BE2C (cell line): Measurements from ENCODE around the gene B4GALNT3.

ENCODE experiments used
- DNase-seq: peaks from one replicate; pipeline ENCODE4 v3.0.0-alpha.2; 2020
- H3K27me3 ChIP-seq: fragments of 250-450 bp; sonication (Bioruptor Pico); 2 replicates; pipeline ENCODE4 v1.5.1; 2020; ENCODE audit warnings: mild to moderate bottlenecking
- H3K36me3 ChIP-seq: fragments of 250-450 bp; sonication (Bioruptor Pico); 2 replicates; pipeline ENCODE4 v1.5.1; 2020; ENCODE audit warnings: mild to moderate bottlenecking
- H3K4me1 ChIP-seq: fragments of 250-450 bp; sonication (Bioruptor Pico); 2 replicates; pipeline ENCODE4 v1.5.1; 2020
- H3K4me3 ChIP-seq: 2 replicates; pipeline ENCODE4 v1.5.1; 2011; ENCODE audit warnings: low read depth, low read length
- H3K9me3 ChIP-seq: fragments of 250-450 bp; sonication (Bioruptor Pico); 2 replicates; pipeline ENCODE4 v1.5.1; 2020
- TF ChIP-seq, protein P1 (sequence below): IDR thresholded peaks from 2 replicates; pipeline ENCODE4 v1.5.1; 2012; ENCODE audit warnings: mild to moderate bottlenecking, low read depth, low read length

Gene B4GALNT3

GRCh38 chr12:552466-552865 lies 92.7 kb downstream of the B4GALNT3 start:
- TF ChIP-seq, protein P1, sequence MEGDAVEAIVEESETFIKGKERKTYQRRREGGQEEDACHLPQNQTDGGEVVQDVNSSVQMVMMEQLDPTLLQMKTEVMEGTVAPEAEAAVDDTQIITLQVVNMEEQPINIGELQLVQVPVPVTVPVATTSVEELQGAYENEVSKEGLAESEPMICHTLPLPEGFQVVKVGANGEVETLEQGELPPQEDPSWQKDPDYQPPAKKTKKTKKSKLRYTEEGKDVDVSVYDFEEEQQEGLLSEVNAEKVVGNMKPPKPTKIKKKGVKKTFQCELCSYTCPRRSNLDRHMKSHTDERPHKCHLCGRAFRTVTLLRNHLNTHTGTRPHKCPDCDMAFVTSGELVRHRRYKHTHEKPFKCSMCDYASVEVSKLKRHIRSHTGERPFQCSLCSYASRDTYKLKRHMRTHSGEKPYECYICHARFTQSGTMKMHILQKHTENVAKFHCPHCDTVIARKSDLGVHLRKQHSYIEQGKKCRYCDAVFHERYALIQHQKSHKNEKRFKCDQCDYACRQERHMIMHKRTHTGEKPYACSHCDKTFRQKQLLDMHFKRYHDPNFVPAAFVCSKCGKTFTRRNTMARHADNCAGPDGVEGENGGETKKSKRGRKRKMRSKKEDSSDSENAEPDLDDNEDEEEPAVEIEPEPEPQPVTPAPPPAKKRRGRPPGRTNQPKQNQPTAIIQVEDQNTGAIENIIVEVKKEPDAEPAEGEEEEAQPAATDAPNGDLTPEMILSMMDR: no peak
- H3K4me1 ChIP-seq: no peaks in the 10 kb centered on the region; the same call in 1 of the 2 replicates

DNA sequence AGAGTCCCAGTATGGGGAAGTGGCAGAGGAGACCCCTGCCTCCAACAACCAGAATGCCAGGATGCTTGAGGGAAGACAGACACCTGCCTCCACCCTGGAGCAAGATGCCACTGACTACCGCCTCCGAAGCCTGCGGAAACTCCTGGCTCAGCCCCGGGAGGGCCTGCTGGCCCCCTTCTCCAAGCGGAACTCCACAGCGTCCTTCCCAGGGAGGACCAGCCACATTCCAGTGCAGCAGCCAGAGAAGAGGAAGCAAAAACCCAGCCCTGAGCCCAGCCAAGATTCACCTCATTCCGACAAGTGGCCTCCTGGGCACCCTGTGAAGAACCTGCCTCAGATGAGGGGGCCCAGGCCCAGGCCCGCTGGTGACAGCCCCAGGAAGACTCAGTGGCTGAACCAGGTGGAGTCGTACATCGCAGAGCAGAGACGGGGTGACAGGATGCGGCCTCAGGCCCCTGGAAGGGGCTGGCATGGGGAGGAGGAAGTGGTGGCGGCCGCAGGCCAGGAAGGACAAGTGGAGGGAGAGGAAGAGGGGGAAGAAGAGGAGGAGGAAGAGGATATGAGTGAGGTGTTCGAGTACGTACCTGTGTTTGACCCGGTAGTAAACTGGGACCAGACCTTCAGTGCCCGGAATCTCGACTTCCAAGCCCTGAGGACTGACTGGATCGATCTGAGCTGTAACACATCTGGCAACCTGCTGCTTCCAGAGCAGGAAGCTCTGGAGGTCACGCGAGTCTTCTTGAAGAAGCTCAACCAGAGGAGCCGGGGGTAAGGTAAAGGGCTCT lies 93.7 kb downstream of the B4GALNT3 start:
- no peaks in the 10 kb centered on the region; the same call in 1 of the 2 replicates for H3K4me1 ChIP-seq
- H3K4me3 ChIP-seq: no peak overlapping the region
- TF ChIP-seq, protein P1: no peak
- no peaks in the 10 kb centered on the region for H3K27me3 ChIP-seq
- no peaks in the 10 kb centered on the region for H3K36me3 ChIP-seq
- no peaks in the 10 kb centered on the region for H3K9me3 ChIP-seq
- DNase-seq: no peak

More at GRCh38 chr12:552466-552865, 92.7 kb downstream of the B4GALNT3 start:
- Histone ChIP-seq H3K4me3 (no peak overlapping the region), H3K9me3 (no peaks in the 10 kb centered on the region), H3K27me3 (no peaks in the 10 kb centered on the region), H3K36me3 (no peaks in the 10 kb centered on the region)
- no peak for DNase-seq

GRCh38 chr12:554001-554285 lies 94.2 kb downstream of the B4GALNT3 start:
- Histone ChIP-seq H3K4me1 (no peaks in the 10 kb centered on the region; the same call in 1 of the 2 replicates), H3K4me3 (no peak overlapping the region), H3K27me3 (no peaks in the 10 kb centered on the region), H3K9me3 (no peaks in the 10 kb centered on the region), H3K36me3 (no peaks in the 10 kb centered on the region)
- no peak for DNase-seq
- TF ChIP-seq, protein P1: no peak

DNA sequence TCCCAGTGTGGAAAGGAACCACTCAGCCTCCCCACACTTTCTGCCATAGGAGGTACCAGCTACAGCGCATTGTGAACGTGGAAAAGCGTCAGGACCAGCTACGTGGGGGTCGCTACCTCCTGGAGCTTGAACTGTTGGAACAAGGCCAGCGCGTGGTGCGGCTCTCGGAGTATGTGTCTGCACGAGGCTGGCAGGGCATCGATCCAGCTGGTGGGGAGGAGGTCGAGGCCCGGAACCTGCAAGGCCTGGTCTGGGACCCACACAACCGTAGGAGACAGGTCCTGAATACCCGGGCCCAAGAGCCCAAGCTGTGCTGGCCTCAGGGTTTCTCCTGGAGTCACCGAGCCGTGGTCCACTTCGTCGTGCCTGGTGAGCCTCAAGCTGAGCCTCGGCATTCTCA lies 96.8 kb downstream of the B4GALNT3 start:
- Histone ChIP-seq H3K36me3 (no peaks in the 10 kb centered on the region), H3K9me3 (no peaks in the 10 kb centered on the region), H3K27me3 (no peaks in the 10 kb centered on the region), H3K4me1 (no peaks in the 10 kb centered on the region; the same call in 1 of the 2 replicates), H3K4me3 (no peak overlapping the region)
- TF ChIP-seq, protein P1: no peak
- DNase-seq: no peak

- no peak overlapping the region for H3K4me3 ChIP-seq
- no peaks in the 10 kb centered on the region for H3K9me3 ChIP-seq
- H3K4me1 ChIP-seq: no peaks in the 10 kb centered on the region; the same call in 1 of the 2 replicates
- DNase-seq: no peak
- TF ChIP-seq, protein P1: no peak
- H3K27me3 ChIP-seq: no peaks in the 10 kb centered on the region
- H3K36me3 ChIP-seq: no peaks in the 10 kb centered on the region
Observed at GRCh38 chr12:558580-558979, 98.8 kb downstream of the B4GALNT3 start.

DNA sequence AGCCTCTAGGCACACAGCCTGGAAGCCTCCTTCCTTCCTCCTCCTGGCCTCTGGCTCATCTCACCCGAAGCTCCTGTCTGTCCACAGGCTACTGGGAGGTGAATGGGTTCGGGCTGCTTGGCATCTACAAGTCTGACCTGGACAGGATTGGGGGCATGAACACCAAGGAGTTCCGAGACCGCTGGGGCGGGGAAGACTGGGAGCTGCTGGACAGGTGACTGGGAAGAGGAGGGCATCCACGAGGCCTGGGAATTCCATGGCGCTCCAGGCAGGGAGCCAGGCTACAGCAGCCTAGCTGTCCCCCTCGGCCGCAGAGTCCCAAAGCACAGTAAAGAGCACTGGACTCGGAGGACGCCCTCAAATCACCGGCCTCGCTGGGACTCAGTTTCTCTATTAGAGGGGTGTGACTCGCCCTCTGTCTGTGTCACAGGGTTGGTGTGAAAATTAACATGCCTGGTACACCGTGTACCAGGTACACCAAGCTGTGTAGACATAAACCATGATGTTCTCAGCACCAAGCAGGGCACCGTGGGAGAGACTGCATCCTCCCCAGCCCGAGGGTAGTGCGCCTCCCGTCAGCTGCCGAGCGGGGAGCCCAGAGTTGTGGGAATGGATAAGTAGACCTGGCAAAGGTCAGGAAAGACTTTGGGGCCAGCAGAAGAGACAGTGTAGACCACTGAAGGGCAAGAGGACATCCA lies 99.6 kb downstream of the B4GALNT3 start:
- no peaks in the 10 kb centered on the region for H3K36me3 ChIP-seq
- H3K4me3 ChIP-seq: no peak overlapping the region
- no peak for DNase-seq
- TF ChIP-seq, protein P1: no peak
- no peaks in the 10 kb centered on the region; the same call in 1 of the 2 replicates for H3K4me1 ChIP-seq
- H3K9me3 ChIP-seq: no peaks in the 10 kb centered on the region
- no peaks in the 10 kb centered on the region for H3K27me3 ChIP-seq
